NCI-H524 (cell line): ENCODE results near the gene PAPSS2.

Experiments
- DNase-seq, 2 experiments: peaks; one replicate each; lab custom pipeline; 2025; lab: John Stamatoyannopoulos, UW

Gene PAPSS2

GRCh38 chr10:87750001-87750671, 90.5 kb downstream of the PAPSS2 start:
- DNase-seq: no peak

GRCh38 chr10:87750817-87751216, 91.1 kb downstream of the PAPSS2 start:
- DNase-seq: no peak

GRCh38 chr10:87751274-87751673, 91.6 kb downstream of the PAPSS2 start:
- no peak for DNase-seq

GRCh38 chr10:87752566-87752965, 92.9 kb downstream of the PAPSS2 start:
- no peak for DNase-seq

- DNase-seq: no peak
These were observed 94.6 kb downstream of the PAPSS2 start for GRCh38 chr10:87753995-87754866.

GRCh38 chr10:87757685-87758084, 98.0 kb downstream of the PAPSS2 start:
- no peak for DNase-seq

GRCh38 chr10:87759551-87759950, 99.9 kb downstream of the PAPSS2 start:
- no peak for DNase-seq

- DNase-seq: no peak
These were observed 100.7 kb downstream of the PAPSS2 start for GRCh38 chr10:87760195-87760905.

- no peak for DNase-seq
These were observed 101.5 kb downstream of the PAPSS2 start for GRCh38 chr10:87761153-87761552.

- DNase-seq: no peak
These were observed 102.2 kb downstream of the PAPSS2 start for GRCh38 chr10:87761892-87762291.

GRCh38 chr10:87763086-87763861, 103.6 kb downstream of the PAPSS2 start:
- no peak for DNase-seq

- no peak for DNase-seq
These were observed 104.6 kb downstream of the PAPSS2 start for GRCh38 chr10:87764072-87764934.

- no peak for DNase-seq
These were observed 106.1 kb downstream of the PAPSS2 start for GRCh38 chr10:87765666-87766376.

GRCh38 chr10:87767253-87767652, 107.6 kb downstream of the PAPSS2 start:
- DNase-seq: no peak

- peak in 1 of 2 experiments; percentile 0 for DNase-seq
These were observed 112.3 kb downstream of the PAPSS2 start for GRCh38 chr10:87771871-87772500.

GRCh38 chr10:87775766-87776165, 116.1 kb downstream of the PAPSS2 start:
- DNase-seq: no peak

GRCh38 chr10:87776328-87776727, 116.7 kb downstream of the PAPSS2 start:
- DNase-seq: no peak

- no peak for DNase-seq
These were observed 121.9 kb downstream of the PAPSS2 start for GRCh38 chr10:87781545-87781944.

GRCh38 chr10:87782721-87783120, 123.0 kb downstream of the PAPSS2 start:
- no peak for DNase-seq

GRCh38 chr10:87786421-87786820, 126.7 kb downstream of the PAPSS2 start:
- DNase-seq: no peak
